Measurements from ENCODE around the gene EXOG.

The EXOG gene

DNA sequence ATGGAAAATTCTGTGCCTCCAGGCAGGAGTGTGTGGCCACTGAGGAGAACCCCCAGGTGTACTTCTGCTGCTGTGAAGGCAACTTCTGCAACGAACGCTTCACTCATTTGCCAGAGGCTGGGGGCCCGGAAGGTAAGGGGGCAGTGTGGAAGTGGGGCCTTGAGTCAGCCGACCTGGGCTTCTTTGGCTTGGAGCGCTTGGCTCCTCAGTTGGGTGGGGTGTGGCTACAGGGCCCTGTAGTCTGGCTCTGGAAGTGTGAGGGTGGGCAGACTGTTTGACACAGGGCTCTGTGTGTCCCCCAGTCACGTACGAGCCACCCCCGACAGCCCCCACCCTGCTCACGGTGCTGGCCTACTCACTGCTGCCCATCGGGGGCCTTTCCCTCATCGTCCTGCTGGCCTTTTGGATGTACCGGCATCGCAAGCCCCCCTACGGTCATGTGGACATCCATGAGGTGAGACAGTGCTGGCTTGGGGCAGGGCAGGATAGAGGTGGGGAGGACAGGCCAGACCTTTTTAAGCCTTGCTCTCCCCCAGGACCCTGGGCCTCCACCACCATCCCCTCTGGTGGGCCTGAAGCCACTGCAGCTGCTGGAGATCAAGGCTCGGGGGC is 18.2 kb upstream of the EXOG start:
- no peak overlapping the region for H3K4me3 ChIP-seq (ENCODE audit: low read depth, low read length)
- DNase-seq (ENCODE audit: low read depth), result no peak
- TF ChIP-seq MYC (IDR thresholded peaks at IDR 0.05; ENCODE audit: low read depth, low read length), result no peak
- TF ChIP-seq, protein P1, sequence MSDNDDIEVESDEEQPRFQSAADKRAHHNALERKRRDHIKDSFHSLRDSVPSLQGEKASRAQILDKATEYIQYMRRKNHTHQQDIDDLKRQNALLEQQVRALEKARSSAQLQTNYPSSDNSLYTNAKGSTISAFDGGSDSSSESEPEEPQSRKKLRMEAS (IDR thresholded peaks at IDR 0.05; ENCODE audit: low read depth, low read length), result no peak
- TF ChIP-seq POLR2A (IDR thresholded peaks at IDR 0.05; ENCODE audit: extremely low read depth, insufficient read length), result no peak
- TF ChIP-seq, protein P2, sequence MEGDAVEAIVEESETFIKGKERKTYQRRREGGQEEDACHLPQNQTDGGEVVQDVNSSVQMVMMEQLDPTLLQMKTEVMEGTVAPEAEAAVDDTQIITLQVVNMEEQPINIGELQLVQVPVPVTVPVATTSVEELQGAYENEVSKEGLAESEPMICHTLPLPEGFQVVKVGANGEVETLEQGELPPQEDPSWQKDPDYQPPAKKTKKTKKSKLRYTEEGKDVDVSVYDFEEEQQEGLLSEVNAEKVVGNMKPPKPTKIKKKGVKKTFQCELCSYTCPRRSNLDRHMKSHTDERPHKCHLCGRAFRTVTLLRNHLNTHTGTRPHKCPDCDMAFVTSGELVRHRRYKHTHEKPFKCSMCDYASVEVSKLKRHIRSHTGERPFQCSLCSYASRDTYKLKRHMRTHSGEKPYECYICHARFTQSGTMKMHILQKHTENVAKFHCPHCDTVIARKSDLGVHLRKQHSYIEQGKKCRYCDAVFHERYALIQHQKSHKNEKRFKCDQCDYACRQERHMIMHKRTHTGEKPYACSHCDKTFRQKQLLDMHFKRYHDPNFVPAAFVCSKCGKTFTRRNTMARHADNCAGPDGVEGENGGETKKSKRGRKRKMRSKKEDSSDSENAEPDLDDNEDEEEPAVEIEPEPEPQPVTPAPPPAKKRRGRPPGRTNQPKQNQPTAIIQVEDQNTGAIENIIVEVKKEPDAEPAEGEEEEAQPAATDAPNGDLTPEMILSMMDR (IDR thresholded peaks at IDR 0.05; ENCODE audit: low read depth, low read length), result no peak

DNA sequence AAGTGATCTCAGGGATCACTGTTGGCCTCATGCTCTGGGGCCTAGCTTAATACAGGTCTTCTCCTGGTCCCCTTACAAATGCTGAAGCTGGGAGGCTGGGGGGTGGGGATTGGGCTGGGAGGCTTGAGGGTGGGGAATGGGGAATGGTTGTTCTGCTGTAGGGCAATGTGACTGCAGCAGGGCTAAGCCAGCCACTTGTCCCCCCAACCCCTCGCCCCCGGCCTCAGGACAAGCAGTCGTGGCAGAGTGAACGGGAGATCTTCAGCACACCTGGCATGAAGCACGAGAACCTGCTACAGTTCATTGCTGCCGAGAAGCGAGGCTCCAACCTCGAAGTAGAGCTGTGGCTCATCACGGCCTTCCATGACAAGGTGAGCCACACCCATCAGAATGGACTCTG is 17.2 kb upstream of the EXOG start:
- TF ChIP-seq MYC (IDR thresholded peaks at IDR 0.05; ENCODE audit: low read depth, low read length) (no peak), POLR2A (IDR thresholded peaks at IDR 0.05; ENCODE audit: extremely low read depth, insufficient read length) (no peak)
- TF ChIP-seq, protein P1 (IDR thresholded peaks at IDR 0.05; ENCODE audit: low read depth, low read length), result no peak
- TF ChIP-seq, protein P2 (IDR thresholded peaks at IDR 0.05; ENCODE audit: low read depth, low read length), result no peak
- H3K4me3 ChIP-seq (ENCODE audit: low read depth, low read length), result no peak overlapping the region
- no peak for DNase-seq (ENCODE audit: low read depth)

DNA sequence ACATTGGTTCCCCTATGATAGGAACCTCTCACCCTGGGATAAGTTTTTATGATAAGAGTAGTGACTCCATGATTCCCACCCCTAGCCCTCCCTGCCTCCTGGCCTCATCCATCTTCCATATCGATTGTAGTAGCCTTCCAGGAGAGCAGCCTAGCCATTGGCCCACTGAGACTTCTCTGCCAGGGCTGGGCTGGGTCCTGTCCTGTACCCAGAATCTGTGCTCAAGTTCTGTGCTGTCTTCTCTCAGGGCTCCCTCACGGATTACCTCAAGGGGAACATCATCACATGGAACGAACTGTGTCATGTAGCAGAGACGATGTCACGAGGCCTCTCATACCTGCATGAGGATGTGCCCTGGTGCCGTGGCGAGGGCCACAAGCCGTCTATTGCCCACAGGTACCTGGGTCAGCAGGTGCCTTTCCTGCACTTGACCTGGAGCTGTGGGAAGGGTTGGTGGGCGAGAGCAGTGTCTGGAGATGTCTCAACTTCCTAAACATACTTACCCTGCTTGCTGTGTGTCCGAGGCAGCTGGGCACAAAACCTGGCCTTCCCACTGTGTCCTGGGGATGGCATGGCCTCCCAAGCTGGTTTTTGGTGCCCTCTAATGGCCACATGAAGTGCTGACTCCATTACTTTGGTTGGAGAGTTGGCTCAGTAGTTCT is 16.6 kb upstream of the EXOG start:
- H3K4me3 ChIP-seq (ENCODE audit: low read depth, low read length), result no peak overlapping the region
- peak; percentile 68 for DNase-seq (ENCODE audit: low read depth)
- TF ChIP-seq POLR2A (IDR thresholded peaks at IDR 0.05; ENCODE audit: extremely low read depth, insufficient read length) (no peak), MYC (IDR thresholded peaks at IDR 0.05; ENCODE audit: low read depth, low read length) (0 out of 2 replicates have a peak, but pooled peaks have one; percentile 24)
- TF ChIP-seq, protein P2 (IDR thresholded peaks at IDR 0.05; ENCODE audit: low read depth, low read length), result peak; percentile 88
- TF ChIP-seq, protein P1 (IDR thresholded peaks at IDR 0.05; ENCODE audit: low read depth, low read length), result no peak

DNA sequence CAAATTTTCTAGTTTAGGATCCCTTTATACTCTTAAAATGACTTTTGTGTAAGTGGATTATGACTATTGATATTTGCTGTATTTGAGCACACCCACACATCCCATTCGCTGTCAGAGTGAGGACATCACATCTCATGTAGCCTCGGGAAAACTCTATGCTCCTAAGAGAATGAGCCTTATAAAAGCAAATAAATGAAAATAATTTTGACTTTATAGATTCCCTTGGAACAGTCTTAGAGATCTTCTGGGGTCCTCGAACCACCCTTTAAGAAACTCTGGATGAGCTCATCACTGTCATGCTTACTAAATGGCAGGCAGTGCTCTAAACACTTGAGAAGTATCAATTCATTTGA is 16.1 kb upstream of the EXOG start:
- TF ChIP-seq MYC (IDR thresholded peaks at IDR 0.05; ENCODE audit: low read depth, low read length), result no peak
- TF ChIP-seq, protein P2 (IDR thresholded peaks at IDR 0.05; ENCODE audit: low read depth, low read length), result no peak
- TF ChIP-seq, protein P1 (IDR thresholded peaks at IDR 0.05; ENCODE audit: low read depth, low read length), result no peak
- no peak for TF ChIP-seq POLR2A (IDR thresholded peaks at IDR 0.05; ENCODE audit: extremely low read depth, insufficient read length)
- DNase-seq (ENCODE audit: low read depth), result no peak
- H3K4me3 ChIP-seq (ENCODE audit: low read depth, low read length), result no peak overlapping the region

DNA sequence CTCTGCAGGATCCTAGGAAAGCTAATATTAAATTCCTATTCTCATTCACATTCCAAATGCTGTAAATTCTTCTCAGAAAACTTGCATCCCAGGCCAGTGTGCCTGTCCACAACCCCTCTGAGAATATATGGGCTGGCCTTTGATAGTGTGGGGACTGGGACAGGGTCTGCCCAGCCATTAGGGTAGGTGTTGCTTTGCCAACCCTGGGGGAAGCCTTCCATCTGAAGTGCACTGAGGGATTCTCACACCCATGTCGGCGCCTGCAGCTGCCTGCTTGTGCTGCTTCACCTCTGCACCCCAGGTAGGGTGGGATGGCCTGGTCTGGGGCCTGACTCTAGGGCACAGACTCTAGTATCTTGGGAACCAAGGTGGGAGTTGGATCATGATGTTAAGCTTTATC is 15.2 kb upstream of the EXOG start:
- no peak overlapping the region for H3K4me3 ChIP-seq (ENCODE audit: low read depth, low read length)
- TF ChIP-seq, protein P1 (IDR thresholded peaks at IDR 0.05; ENCODE audit: low read depth, low read length), result no peak
- TF ChIP-seq MYC (IDR thresholded peaks at IDR 0.05; ENCODE audit: low read depth, low read length) (no peak), POLR2A (IDR thresholded peaks at IDR 0.05; ENCODE audit: extremely low read depth, insufficient read length) (no peak)
- DNase-seq (ENCODE audit: low read depth), result no peak

DNA sequence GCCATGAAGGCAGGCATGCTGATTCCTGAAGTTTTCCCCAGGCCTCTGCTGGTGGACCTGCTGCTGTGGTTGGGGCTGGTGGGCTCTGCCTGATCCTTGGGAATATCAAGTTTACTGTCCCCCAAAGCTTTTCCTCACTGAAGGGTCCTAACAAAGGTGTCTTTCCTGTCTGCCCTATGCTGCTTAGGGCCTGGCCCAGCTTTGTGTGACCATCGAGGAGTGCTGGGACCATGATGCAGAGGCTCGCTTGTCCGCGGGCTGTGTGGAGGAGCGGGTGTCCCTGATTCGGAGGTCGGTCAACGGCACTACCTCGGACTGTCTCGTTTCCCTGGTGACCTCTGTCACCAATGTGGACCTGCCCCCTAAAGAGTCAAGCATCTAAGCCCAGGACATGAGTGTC is 13.2 kb upstream of the EXOG start:
- no peak for DNase-seq (ENCODE audit: low read depth)
- H3K4me3 ChIP-seq (ENCODE audit: low read depth, low read length), result no peak overlapping the region
- TF ChIP-seq MYC (IDR thresholded peaks at IDR 0.05; ENCODE audit: low read depth, low read length) (no peak), POLR2A (IDR thresholded peaks at IDR 0.05; ENCODE audit: extremely low read depth, insufficient read length) (no peak)
- TF ChIP-seq, protein P1 (IDR thresholded peaks at IDR 0.05; ENCODE audit: low read depth, low read length), result no peak
- TF ChIP-seq, protein P2 (IDR thresholded peaks at IDR 0.05; ENCODE audit: low read depth, low read length), result no peak
